WTC11 (cell line): ENCODE results near the gene PAPLN. TPM values are rescaled to one million over a fixed set of nuclear protein-coding genes. Genes with fewer than 3 reads are reported as not detected.

Experiments used
- ATAC-seq: fragments of 200-7000 bp; cut with Tn5 transposase; 2 replicates; pipeline ENCODE4 v1.10.0; 2021; ENCODE audit warnings: mild to moderate bottlenecking, moderate library complexity
- CTCF ChIA-PET: fragments of 300-600 bp; sonication (Branson Sonifier 250); formaldehyde crosslinking; loops from one replicate; lab custom pipeline; 2021; ENCODE audit warnings: antibody characterized with exemption; lab: Charles Lee
- POLR2A ChIA-PET: fragments of 350-600 bp; sonication (Branson Sonifier 250); formaldehyde crosslinking; loops from one replicate; lab custom pipeline; 2021; ENCODE audit warnings: antibody characterized with exemption; lab: Charles Lee
- DNase-seq: peaks from one replicate; pipeline ENCODE4 v3.0.0; 2021; ENCODE audit warnings: low spot score
- H3K27ac Mint-ChIP-seq: 2 replicates; pipeline ENCODE4 v1.8.0; 2021; ENCODE audit warnings: mixed read lengths
- H3K27me3 Mint-ChIP-seq: 2 replicates; pipeline ENCODE4 v1.8.0; 2021; ENCODE audit warnings: low read depth, mild to moderate bottlenecking, moderate library complexity, mixed read lengths
- H3K36me3 Mint-ChIP-seq: 2 replicates; pipeline ENCODE4 v1.8.0; 2021; ENCODE audit warnings: mixed read lengths
- H3K4me1 Mint-ChIP-seq: 2 replicates; pipeline ENCODE4 v1.8.0; 2022; ENCODE audit warnings: mixed read lengths
- H3K4me3 Mint-ChIP-seq: 2 replicates; pipeline ENCODE4 v1.8.0; 2021; ENCODE audit warnings: mild to moderate bottlenecking, moderate library complexity, mixed read lengths
- H3K9me3 Mint-ChIP-seq: 2 replicates; pipeline ENCODE4 v1.8.0; 2021; ENCODE audit warnings: mixed read lengths
- ATF1 ChIP-seq: sonication (generic); formaldehyde crosslinking; IDR thresholded peaks from 2 replicates; pipeline ENCODE4 v1.8.1; 2023; ENCODE audit warnings: mild to moderate bottlenecking, moderate library complexity, missing genetic modification reagents
- CBFB ChIP-seq: sonication (generic); formaldehyde crosslinking; IDR thresholded peaks from 2 replicates; pipeline ENCODE4 v1.8.1; 2022; ENCODE audit warnings: mild to moderate bottlenecking, low read depth, missing genetic modification reagents
- CDX4 ChIP-seq: fragments of 250-450 bp; sonication (Bioruptor Pico); IDR thresholded peaks from 2 replicates; pipeline ENCODE4 v1.9.0; 2021; ENCODE audit warnings: moderate library complexity, mild to moderate bottlenecking, inconsistent platforms, borderline replicate concordance
- E2F1 ChIP-seq: sonication (generic); formaldehyde crosslinking; IDR thresholded peaks from 2 replicates; pipeline ENCODE4 v1.8.0; 2022; ENCODE audit warnings: mild to moderate bottlenecking, missing genetic modification reagents
- E2F5 ChIP-seq: sonication (generic); formaldehyde crosslinking; IDR thresholded peaks from 2 replicates; pipeline ENCODE4 v1.8.1; 2022; ENCODE audit warnings: mild to moderate bottlenecking, moderate library complexity, missing genetic modification reagents
- FOXK1 ChIP-seq: sonication (generic); formaldehyde crosslinking; IDR thresholded peaks from 2 replicates; pipeline ENCODE4 v1.8.0; 2022; ENCODE audit warnings: mild to moderate bottlenecking, moderate library complexity, missing genetic modification reagents
- FOXP4 ChIP-seq: sonication (generic); formaldehyde crosslinking; IDR thresholded peaks from 2 replicates; pipeline ENCODE4 v1.8.0; 2022; ENCODE audit warnings: mild to moderate bottlenecking, missing genetic modification reagents
- GTF2I ChIP-seq: fragments of 250-450 bp; sonication (Bioruptor Pico); conservative IDR thresholded peaks from 2 replicates; pipeline ENCODE4 v1.4.0; 2021; ENCODE audit warnings: mild to moderate bottlenecking
- IRF2 ChIP-seq: sonication (generic); formaldehyde crosslinking; IDR thresholded peaks from 2 replicates; pipeline ENCODE4 v1.8.0; 2022; ENCODE audit warnings: low read depth, missing genetic modification reagents, borderline replicate concordance
- MAX ChIP-seq: sonication (generic); formaldehyde crosslinking; IDR thresholded peaks from 2 replicates; pipeline ENCODE4 v1.8.0; 2022; ENCODE audit warnings: mild to moderate bottlenecking, missing genetic modification reagents
- OVOL2 ChIP-seq: fragments of 250-450 bp; sonication (Bioruptor Pico); IDR thresholded peaks from 2 replicates; pipeline ENCODE4 v1.9.0; 2021; ENCODE audit warnings: mild to moderate bottlenecking, borderline replicate concordance
- SMAD4 ChIP-seq: sonication (generic); formaldehyde crosslinking; IDR thresholded peaks from 2 replicates; pipeline ENCODE4 v1.8.0; 2022; ENCODE audit warnings: mild to moderate bottlenecking, missing genetic modification reagents
- STAT6 ChIP-seq: sonication (generic); formaldehyde crosslinking; conservative IDR thresholded peaks from 2 replicates; pipeline ENCODE4 v1.8.1; 2023; ENCODE audit warnings: mild to moderate bottlenecking, low read depth, missing genetic modification reagents, moderate library complexity
- TEAD1 ChIP-seq: sonication (generic); formaldehyde crosslinking; IDR thresholded peaks from 2 replicates; pipeline ENCODE4 v1.8.0; 2022; ENCODE audit warnings: mild to moderate bottlenecking, missing genetic modification reagents
- ZNF138 ChIP-seq: sonication (generic); formaldehyde crosslinking; conservative IDR thresholded peaks from 2 replicates; pipeline ENCODE4 v1.8.1; 2022; ENCODE audit warnings: mild to moderate bottlenecking, moderate library complexity, missing genetic modification reagents
- ZNF232 ChIP-seq: sonication (generic); formaldehyde crosslinking; IDR thresholded peaks from 2 replicates; pipeline ENCODE4 v1.8.0; 2022; ENCODE audit warnings: mild to moderate bottlenecking, missing genetic modification reagents
- ZNF263 ChIP-seq: sonication (generic); formaldehyde crosslinking; IDR thresholded peaks from 2 replicates; pipeline ENCODE4 v1.8.1; 2022; ENCODE audit warnings: low read depth, mild to moderate bottlenecking, moderate library complexity, missing genetic modification reagents
- ZNF281 ChIP-seq: sonication (generic); formaldehyde crosslinking; IDR thresholded peaks from 2 replicates; pipeline ENCODE4 v1.8.0; 2023; ENCODE audit warnings: mild to moderate bottlenecking, missing genetic modification reagents
- ZNF317 ChIP-seq: sonication (generic); formaldehyde crosslinking; IDR thresholded peaks from 2 replicates; pipeline ENCODE4 v1.8.1; 2023; ENCODE audit warnings: low read depth, mild to moderate bottlenecking, moderate library complexity, missing genetic modification reagents, borderline replicate concordance
- ZNF512 ChIP-seq: sonication (generic); formaldehyde crosslinking; IDR thresholded peaks from 2 replicates; pipeline ENCODE4 v1.8.1; 2022; ENCODE audit warnings: missing genetic modification reagents, borderline replicate concordance
- total RNA-seq: library from RNA; stranded (reverse); gene quantifications from 3 replicates; pipeline ENCODE4 v1.2.3, GENCODE V29; 2021

PAPLN gene
- total RNA-seq, 1 experiment from 2014 or later, result 9.3 TPM

- Mint-ChIP-seq H3K4me1 (peaks cover 2% of the 10 kb centered on the region), H3K4me3 (no peak overlapping the region)
- DNase-seq, result no peak
- TF ChIP-seq OVOL2 (CRISPR knock-in tag) (no peak), FOXK1 (CRISPR knock-in tag) (no peak), ZNF138 (no peak), SMAD4 (CRISPR knock-in tag) (no peak), E2F5 (CRISPR knock-in tag) (no peak), MAX (CRISPR knock-in tag) (no peak), ATF1 (CRISPR knock-in tag) (no peak), TEAD1 (no peak), E2F1 (CRISPR knock-in tag) (no peak), FOXP4 (CRISPR knock-in tag) (no peak), ZNF281 (CRISPR knock-in tag) (no peak), ZNF232 (CRISPR knock-in tag) (no peak), GTF2I (CRISPR knock-in tag) (no peak), ZNF512 (no peak), CDX4 (CRISPR knock-in tag) (no peak)
- TF ChIP-seq, all 79 proteins: peak for 0
- no peak for ATAC-seq
- H3K27me3 Mint-ChIP-seq, result no peaks in the 10 kb centered on the region
- no peak overlapping the region for H3K27ac Mint-ChIP-seq
- no peaks in the 10 kb centered on the region for H3K36me3 Mint-ChIP-seq
- ChIA-PET CTCF (interaction anchor here (1.2 to 1.5 kb wide), 2 partner anchors 29 to 367 kb away, joined by 3 to 6 read pairs; no protein-coding TSS in a partner anchor), POLR2A (no interaction called here)
- H3K9me3 Mint-ChIP-seq, result no peaks in the 10 kb centered on the region
Measured at GRCh38 chr14:73266317-73266716, 29.0 kb downstream of the PAPLN start.

- no peak overlapping the region for H3K4me3 Mint-ChIP-seq
Measured at GRCh38 chr14:73267474-73267873, 30.2 kb downstream of the PAPLN start.

More at GRCh38 chr14:73267474-73267873, 30.2 kb downstream of the PAPLN start:
- H3K36me3 Mint-ChIP-seq, result no peaks in the 10 kb centered on the region; the same call in 1 of the 2 replicates
- TF ChIP-seq ZNF263 (CRISPR knock-in tag), result no peak
- no peak for TF ChIP-seq CBFB
- TF ChIP-seq STAT6 (CRISPR knock-in tag), result no peak
- no peak for TF ChIP-seq ZNF317
- TF ChIP-seq IRF2 (CRISPR knock-in tag), result no peak
- no peak overlapping the region for H3K27ac Mint-ChIP-seq
- no peaks in the 10 kb centered on the region for H3K9me3 Mint-ChIP-seq
- no peak for DNase-seq
- CTCF ChIA-PET, result no interaction called here
- no peak for ATAC-seq
- POLR2A ChIA-PET, result no interaction called here
- no peaks in the 10 kb centered on the region for H3K27me3 Mint-ChIP-seq
- H3K4me1 Mint-ChIP-seq, result peaks cover 2% of the 10 kb centered on the region
